ENCODE measurements around the gene GPRC5B. TPM values are rescaled to one million over a fixed set of nuclear protein-coding genes. Genes with fewer than 3 reads are reported as not detected.

Gene GPRC5B
- total and polyA plus RNA-seq, 2 of the 8 experiments (the other 6 are each of a cell fraction or from before 2014, with no cell fraction given): 106 to 160 TPM

GRCh38 chr16:19871721-19872120, 12.9 kb downstream of the GPRC5B start:
- Histone ChIP-seq H3K9me3 (ENCODE audit: insufficient read depth in 2 of 2, low read depth in 1 of 2, low read length in 1 of 2) (no peaks in the 10 kb centered on the region; a peak in 1 of 4 replicates), H3K36me3 (ENCODE audit: control insufficient read depth in 2 of 4, insufficient read depth in 4 of 4, low read length in 3 of 4) (peaks cover 12 to 59% (median 34%) of the 10 kb centered on the region in 4 experiments), H4K20me1 (replicated peaks in 1 of 2; ENCODE audit: control insufficient read depth in 1 of 2, insufficient read depth in 2 of 2, low read length in 2 of 2) (peaks cover 22 to 34% of the 10 kb centered on the region in 2 experiments), H2BK12ac (ENCODE audit: low read depth, low read length) (no peak overlapping the region), H3K18ac (ENCODE audit: extremely low read depth, low read length) (no peak overlapping the region), H3K14ac (ENCODE audit: insufficient read length) (no peak overlapping the region), H3K9ac (replicated peaks in 1 of 4; ENCODE audit: extremely low read depth in 1 of 4, low read depth in 3 of 4, low read length in 3 of 4) (no peak overlapping the region; a peak in 1 of 7 replicates), H3K56ac (replicated peaks; ENCODE audit: insufficient read length, low read depth, low read length) (no peak overlapping the region), H2BK15ac (ENCODE audit: low read length) (no peak overlapping the region), H2AK5ac (ENCODE audit: low read depth, low read length) (no peak overlapping the region), H3K27ac (ENCODE audit: low read depth, low read length) (no peak overlapping the region), H2BK20ac (ENCODE audit: low read length) (no peak overlapping the region), H3K23me2 (ENCODE audit: low read depth, low read length) (no peaks in the 10 kb centered on the region), H4K8ac (ENCODE audit: extremely low read depth, insufficient read depth, low read length) (peak overlapping the region; percentile 46; the same call in 1 of the 2 replicates), H4K5ac (ENCODE audit: insufficient read length, low read depth, low read length) (no peak overlapping the region), H3K4me2 (ENCODE audit: insufficient read depth in 1 of 2, low read depth in 2 of 2, low read length in 2 of 2) (no peak overlapping the region), H2BK5ac (ENCODE audit: low read depth, low read length) (peak overlapping the region; percentile 26; the same call in 1 of the 2 replicates), H3K4ac (replicated peaks; ENCODE audit: insufficient read length, low read depth, low read length) (no peak overlapping the region), H3K79me1 (ENCODE audit: low read depth, low read length) (peaks cover 25% of the 10 kb centered on the region), H2BK120ac (replicated peaks; ENCODE audit: low read depth, low read length) (no peak overlapping the region), H3K4me1 (replicated peaks in 1 of 4; ENCODE audit: control insufficient read depth in 3 of 4, insufficient read depth in 4 of 4, low read length in 3 of 4) (peaks cover 4 to 11% (median 5%) of the 10 kb centered on the region in 4 experiments), H3K27me3 (replicated peaks in 1 of 4; ENCODE audit: control insufficient read depth in 3 of 4, extremely low read depth in 1 of 4, insufficient read depth in 3 of 4, low read length in 3 of 4) (no peaks in the 10 kb centered on the region), H3K23ac (ENCODE audit: insufficient read length) (no peak overlapping the region), H3K79me2 (ENCODE audit: control insufficient read depth in 1 of 2, insufficient read depth in 2 of 2, low read length in 2 of 2) (peaks cover 17 to 94% of the 10 kb centered on the region in 2 experiments), H2AFZ (ENCODE audit: low read length) (no peak overlapping the region), H3K4me3 (ENCODE audit: extremely low read depth in 1 of 4, insufficient read depth in 2 of 4, low read depth in 3 of 4, low read length in 4 of 4) (no peak overlapping the region), H4K91ac (replicated peaks; ENCODE audit: insufficient read length, low read length) (peak overlapping the region; percentile 22)
- DNase-seq (ENCODE audit: low read depth in 1 of 2, low spot score in 2 of 2): no peak
- CTCF ChIA-PET (ENCODE audit: partially characterized antibody): interaction anchor here (0.6 to 1.2 kb wide), 2 partner anchors 15 to 190 kb away, joined by 3 read pairs; no protein-coding TSS in a partner anchor
- 94% methylated on average over 14 of the region's 20 CpGs; no CpG with 5 or more reads in 1 of the 2 experiments for WGBS, 2 experiments (ENCODE audit: extremely low coverage in 1 of 2, insufficient coverage in 1 of 2, insufficient read length in 1 of 2, insufficient replicate concordance in 2 of 2, low coverage in 1 of 2, low lambda C conversion rate in 2 of 2, missing lambda C conversion rate in 1 of 2)
- no peak for FAIRE-seq
- TF ChIP-seq GTF2F1 (IDR thresholded peaks at IDR 0.05; ENCODE audit: borderline replicate concordance, low read depth, low read length) (no peak), EZH2 (IDR thresholded peaks at IDR 0.05; ENCODE audit: low read depth, low read length, severe bottlenecking) (no peak), EP300 (IDR thresholded peaks at IDR 0.05; ENCODE audit: borderline replicate concordance in 1 of 2, low read depth in 2 of 2, low read length in 2 of 2) (no peak)
- POLR2A ChIA-PET (ENCODE audit: partially characterized antibody): interaction anchor here (1.4 to 11.4 kb wide), 2 partner anchors 11 kb away, joined by 3 to 114 read pairs; no protein-coding TSS in a partner anchor
